HG03439 (cell line): ENCODE results near the gene LDLRAD4.

ENCODE experiments used
- ATAC-seq: cut with Tn5 transposase; IDR thresholded peaks from one replicate; pipeline ENCODE4 v1.9.1; 2021; ENCODE audit warnings: mild to moderate bottlenecking, moderate library complexity; ENCODE audit not compliant: unreplicated experiment

Gene LDLRAD4

GRCh38 chr18:13380691-13381070 is 162.1 kb downstream of the LDLRAD4 start:
- ATAC-seq, result no peak

- ATAC-seq, result no peak
These were observed 162.8 kb downstream of the LDLRAD4 start for GRCh38 chr18:13381331-13381730.

GRCh38 chr18:13381944-13382365 is 163.4 kb downstream of the LDLRAD4 start:
- ATAC-seq, result no peak

- ATAC-seq, result no peak
These were observed 163.9 kb downstream of the LDLRAD4 start for GRCh38 chr18:13382366-13382953.

GRCh38 chr18:13382954-13383827 is 164.6 kb downstream of the LDLRAD4 start:
- no peak for ATAC-seq

- ATAC-seq, result no peak
These were observed 168.6 kb downstream of the LDLRAD4 start for GRCh38 chr18:13386891-13387801.

GRCh38 chr18:13387855-13388548 is 169.4 kb downstream of the LDLRAD4 start:
- ATAC-seq, result no peak

GRCh38 chr18:13388586-13389490 is 170.3 kb downstream of the LDLRAD4 start:
- ATAC-seq, result no peak

GRCh38 chr18:13389491-13390131 is 171.1 kb downstream of the LDLRAD4 start:
- ATAC-seq, result no peak

GRCh38 chr18:13390196-13390595 is 171.6 kb downstream of the LDLRAD4 start:
- ATAC-seq, result no peak

- ATAC-seq, result no peak
These were observed 172.2 kb downstream of the LDLRAD4 start for GRCh38 chr18:13390711-13391110.

GRCh38 chr18:13392029-13392750 is 173.6 kb downstream of the LDLRAD4 start:
- ATAC-seq, result no peak

GRCh38 chr18:13392899-13393298 is 174.3 kb downstream of the LDLRAD4 start:
- no peak for ATAC-seq

GRCh38 chr18:13393338-13393737 is 174.8 kb downstream of the LDLRAD4 start:
- ATAC-seq, result no peak

GRCh38 chr18:13394801-13395200 is 176.2 kb downstream of the LDLRAD4 start:
- ATAC-seq, result no peak

- ATAC-seq, result no peak
These were observed 177.0 kb downstream of the LDLRAD4 start for GRCh38 chr18:13395577-13395976.

- ATAC-seq, result no peak
These were observed 179.1 kb downstream of the LDLRAD4 start for GRCh38 chr18:13397504-13398163.

- ATAC-seq, result no peak
These were observed 180.1 kb downstream of the LDLRAD4 start for GRCh38 chr18:13398631-13399030.
